ENCODE measurements around the gene HMGB3.
"Not testable (repeated sequence)": the region's sequence is repeated elsewhere in the genome, so short reads cannot be mapped to it uniquely, and the experiment has no call there.

The HMGB3 gene

DNA sequence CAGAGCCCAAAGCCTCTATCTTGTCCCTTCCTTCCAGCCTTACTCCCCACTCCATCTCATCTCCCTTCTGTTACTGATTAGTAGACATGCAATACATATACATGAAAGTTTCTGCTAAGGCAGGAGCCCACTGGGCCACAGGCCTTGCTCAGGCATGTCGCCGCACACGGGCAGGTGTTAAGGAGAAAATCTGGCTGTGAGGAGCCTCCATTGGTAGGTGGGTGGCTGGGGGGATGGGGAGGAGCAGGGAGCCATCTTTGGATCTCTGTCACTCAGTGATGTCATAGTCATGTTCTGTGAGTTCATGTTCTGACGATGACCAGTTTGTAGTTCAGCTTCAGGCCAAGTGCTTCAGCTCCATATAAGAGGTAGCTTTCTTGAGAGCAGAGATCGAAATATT, 2.9 kb upstream of the HMGB3 start:
- DNase-seq, result no peak

DNA sequence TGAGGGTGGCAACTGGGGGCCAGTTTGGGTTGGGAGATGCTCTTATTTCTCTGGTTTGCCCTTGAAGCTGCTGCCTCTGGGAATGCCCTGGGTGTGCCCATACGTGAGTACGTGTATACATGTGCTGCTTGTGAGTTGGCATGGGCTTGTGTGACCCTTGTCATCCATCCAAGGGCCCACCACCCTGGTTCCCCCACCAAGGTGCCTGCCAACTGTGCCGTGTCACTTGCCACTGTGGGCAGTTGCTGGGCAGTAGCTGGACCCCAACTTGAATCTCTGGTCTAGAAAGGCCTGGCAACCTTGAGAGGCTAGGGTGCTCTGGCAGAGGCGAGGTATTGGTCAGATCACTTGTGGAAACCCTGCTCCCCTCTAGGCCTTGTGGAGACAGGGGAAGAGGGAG, 2.4 kb upstream of the HMGB3 start:
- no peak for DNase-seq

DNA sequence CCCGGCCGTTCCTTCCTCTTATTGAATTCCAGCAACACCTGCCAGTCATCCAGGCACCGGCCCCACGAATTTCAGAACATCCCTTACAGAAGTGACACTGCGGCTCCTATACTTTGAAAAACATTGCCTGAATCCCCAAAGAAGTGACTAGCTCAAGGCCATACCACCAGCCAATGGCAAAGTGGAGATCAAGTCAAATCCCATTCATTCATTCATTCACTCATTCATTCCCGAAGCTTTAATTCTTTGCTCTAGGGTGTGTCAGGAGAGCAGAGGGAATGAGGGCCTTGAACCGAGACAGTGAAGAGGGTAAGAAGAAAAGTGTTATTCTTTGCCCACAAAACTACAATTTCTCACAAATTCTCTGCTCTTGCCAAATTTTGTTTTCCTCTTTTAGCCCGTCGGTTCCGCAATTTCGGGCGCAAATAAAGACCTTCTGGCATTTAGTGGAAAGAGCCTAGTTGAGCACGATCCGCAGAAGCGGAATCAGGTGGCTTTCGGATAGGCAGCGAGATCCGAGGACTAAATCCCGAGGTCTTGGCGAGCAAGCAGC, 824 bp upstream of the HMGB3 start:
- no peak for DNase-seq

DNA sequence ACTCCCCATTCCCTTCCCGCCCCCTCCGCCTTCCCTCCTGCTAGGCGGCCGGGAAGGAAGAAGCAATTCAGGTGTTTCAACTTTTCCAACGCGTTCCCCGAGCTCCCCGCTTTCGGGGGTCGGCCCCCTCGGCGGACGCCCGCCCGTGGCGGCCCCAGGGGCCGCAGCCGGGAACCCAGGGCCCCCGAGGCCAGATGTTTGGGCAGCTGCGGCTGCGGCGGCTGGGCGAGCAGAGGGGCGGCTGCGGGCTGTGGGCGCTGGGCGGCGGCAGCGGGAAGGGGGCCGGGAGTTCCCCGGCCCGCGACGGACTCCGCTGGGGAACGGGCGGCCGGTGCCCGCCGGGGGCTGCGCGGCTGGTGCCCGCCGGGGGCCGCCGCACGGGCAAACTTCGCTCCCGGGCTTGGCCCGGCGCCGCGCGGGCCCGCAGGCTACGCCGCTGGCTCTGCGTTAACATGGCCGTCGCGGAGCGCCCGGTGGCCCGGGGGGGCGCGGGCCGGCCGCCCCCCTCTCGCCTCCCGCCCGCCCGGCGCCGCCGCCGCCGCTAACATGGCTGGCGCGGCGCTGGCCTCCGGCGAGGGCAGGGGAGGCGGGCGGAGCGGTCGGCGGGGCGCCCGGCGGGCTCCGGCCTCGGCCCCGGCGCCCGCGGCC, 510 bp downstream of the HMGB3 start:
- peak; percentile 11 for DNase-seq

DNA sequence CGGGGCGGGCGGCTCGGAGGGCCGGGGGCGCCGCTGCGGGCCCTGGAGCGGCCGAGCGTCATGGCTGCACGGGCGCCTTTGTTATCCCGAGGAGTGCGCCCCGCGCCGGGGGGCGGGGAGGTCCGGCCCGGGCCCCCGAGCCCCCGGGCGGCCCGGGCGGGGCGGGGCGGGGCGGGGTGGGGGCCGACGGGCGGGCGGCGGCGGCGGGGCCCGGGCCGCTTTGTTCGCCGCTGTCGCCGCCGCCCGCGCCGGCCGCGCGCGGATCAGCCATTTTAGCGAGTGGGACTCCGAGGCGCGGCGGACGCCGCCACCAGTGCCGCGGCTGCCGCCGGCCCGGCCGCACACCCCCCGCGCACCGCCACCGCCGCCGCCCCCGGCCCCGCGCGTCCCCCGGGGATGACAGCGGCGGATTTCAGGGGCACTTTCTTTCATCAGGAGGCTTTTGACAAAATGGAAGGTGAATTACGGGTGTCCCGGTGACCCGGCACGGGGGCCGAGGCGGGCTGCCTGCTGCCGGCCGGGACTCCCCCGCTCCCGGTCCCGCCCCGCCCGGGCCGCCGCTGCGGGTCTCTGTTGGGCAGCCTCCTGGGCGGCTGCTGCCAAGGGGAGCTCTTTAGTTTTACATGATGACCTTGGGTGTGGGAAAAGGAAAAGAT, 1.2 kb downstream of the HMGB3 start:
- DNase-seq, result no peak

DNA sequence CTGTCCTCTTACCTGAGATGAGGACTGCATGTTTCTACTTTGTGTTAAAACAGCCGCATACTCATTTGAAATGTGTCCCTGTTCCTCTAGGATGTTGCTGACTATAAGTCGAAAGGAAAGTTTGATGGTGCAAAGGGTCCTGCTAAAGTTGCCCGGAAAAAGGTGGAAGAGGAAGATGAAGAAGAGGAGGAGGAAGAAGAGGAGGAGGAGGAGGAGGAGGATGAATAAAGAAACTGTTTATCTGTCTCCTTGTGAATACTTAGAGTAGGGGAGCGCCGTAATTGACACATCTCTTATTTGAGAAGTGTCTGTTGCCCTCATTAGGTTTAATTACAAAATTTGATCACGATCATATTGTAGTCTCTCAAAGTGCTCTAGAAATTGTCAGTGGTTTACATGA, 4.6 kb downstream of the HMGB3 start:
- DNase-seq, result not testable (repeated sequence)

DNA sequence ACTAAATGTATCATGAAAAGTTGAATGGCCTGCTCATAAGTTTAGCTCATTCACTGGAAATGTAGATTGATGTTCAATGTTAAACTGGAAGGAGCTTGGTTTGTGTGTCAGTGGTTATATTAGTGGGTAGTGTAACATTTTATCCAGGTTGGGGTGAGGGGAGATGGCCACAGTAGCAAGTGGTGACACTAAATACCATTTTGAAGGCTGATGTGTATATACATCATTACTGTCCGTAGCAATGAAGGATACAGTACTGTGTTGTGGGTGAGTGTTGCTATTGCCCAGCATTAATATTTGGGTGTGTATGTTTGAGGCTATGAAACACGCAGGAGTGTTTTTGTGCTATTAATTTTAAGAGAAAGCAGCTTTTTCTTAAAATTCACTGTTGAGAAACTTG, 6.3 kb downstream of the HMGB3 start:
- DNase-seq, result no peak

DNA sequence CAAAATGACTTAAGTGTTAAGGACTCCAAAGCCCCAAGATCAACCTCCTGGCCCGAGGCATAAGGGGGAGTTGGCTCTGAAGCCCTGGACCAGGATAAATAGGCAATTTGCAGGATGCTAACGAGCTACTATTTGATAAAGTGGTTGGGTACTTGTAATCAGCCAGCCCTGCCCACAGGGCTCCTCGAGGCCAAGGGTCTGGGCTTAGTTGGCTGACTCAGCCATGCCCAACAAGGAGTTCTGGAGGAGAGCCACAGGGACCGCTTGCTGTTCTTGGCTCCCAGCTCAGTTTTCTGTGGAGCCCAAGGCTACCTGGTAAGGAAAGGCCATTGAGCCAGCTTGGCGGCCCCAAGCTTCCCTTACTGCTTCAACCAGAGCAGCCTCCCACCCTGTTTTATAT, 7.8 kb downstream of the HMGB3 start:
- no peak for DNase-seq

DNA sequence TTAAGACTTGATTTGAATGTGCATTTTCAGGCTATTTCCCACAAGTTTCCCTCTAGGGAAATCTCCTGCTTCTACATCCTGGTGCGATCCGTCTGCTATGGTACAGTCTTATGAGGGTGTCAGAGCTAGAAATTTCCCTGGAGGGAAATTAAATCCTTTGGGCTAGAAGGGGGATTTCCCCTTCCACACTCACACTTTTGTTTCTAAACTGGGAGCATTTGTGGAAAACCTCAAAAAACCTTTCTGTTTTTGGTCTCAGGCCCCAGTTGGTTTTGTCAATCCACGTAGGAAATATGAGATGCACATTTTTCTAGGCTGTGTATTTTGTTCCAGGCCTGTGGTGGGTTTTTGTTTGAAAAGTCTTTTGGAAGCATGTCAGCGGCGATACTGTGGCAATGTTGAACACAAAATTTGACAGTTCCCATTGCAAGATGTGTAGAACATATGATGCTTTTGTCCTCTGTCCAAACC, 17.8 kb downstream of the HMGB3 start:
- no peak for DNase-seq

DNA sequence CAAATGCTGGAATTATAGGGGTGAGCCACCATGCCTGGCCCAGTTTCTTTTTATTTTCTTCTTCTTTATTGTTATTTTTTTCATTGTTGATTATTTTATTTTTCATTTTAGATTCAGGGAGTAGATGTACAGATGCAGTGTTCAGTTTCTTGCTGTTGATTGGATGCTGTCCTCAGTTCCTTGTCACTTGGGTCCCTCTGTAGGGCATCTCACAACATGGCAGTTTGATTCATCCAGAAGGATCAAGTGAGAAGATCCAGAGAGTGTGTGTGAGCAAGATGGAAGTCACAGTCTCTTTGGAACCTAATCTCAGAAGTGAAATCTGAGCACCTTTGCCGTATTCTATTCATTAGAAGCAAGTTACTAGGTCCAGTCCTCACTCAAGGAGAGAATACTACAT, 20.9 kb downstream of the HMGB3 start:
- DNase-seq, result no peak

DNA sequence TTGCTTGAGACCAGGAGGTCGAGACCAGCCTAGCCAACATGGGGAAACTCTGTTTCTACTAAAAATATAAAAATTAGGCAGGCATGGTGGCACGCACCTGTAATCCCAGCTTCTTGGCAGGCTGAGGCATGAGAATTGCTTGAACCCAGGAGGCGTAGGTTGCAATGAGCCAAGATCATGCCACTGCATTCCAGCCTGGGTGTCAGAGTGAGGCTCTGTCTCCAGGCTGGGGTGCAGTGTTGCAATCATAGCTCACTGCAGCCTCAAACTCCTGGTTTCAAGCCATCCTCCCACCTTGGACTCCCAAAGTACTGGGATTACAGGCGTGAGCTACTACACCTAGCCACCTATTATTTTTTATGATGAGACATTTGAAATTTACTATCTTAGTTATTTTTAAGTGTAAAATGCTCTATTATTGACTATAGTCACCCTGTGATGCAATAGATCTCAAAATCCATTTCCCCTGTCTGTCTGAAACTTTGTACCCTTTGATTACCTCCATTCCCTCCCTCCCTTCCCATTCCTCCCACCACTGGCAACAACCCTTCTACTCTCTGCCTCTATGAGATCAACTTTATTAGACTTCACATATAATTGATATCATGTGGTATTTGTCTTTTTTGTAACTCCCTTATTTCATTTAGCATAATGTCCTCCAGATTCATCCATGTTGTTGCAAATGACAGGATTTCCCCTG, 23.4 kb downstream of the HMGB3 start:
- DNase-seq, result no peak

DNA sequence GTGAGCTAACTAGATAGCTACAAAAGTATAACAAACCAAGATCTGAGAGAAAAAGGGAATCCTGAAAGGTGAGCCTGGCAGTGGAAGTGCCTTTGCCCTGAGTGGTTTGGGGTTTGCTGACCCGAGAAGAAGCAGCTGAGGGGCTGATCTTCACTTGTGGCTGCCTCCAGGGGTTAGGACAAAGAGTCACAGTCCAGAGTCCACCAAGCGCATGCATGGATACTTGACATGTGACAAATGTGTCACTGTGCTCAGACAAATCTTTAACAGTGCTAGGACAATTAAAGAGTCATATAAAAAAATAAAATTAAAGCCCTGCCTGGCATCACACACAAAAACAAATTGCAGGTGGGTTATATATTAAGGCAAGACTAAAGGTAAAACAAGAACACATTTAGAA, 26.4 kb downstream of the HMGB3 start:
- DNase-seq, result no peak

DNA sequence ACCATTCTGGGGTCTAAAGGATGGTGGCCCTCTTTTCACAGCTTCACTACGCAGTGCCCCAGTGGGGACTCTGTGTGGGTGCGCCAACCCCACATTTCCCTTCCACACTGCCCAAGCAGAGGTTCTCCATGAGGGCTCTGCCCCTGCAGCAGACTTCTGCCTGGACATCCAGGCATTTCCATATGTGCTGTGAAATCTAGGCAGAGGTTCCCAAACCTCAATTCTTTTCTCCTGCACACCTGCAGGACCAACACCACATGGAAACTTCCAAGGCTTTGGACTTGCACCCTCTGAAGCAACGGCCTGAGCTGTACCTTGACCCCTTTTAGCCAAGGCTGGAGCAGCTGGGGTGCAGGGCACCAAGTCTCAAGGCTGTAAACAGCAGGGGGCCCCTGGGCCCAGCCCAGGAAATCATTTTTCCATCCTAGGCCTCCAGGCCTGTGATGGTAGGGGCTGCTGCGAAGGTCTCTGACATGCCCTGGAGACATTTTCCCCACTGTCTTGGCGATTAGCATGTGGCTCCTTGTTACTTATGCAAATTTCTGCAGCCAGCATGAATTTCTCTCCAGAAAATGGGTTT, 30.1 kb downstream of the HMGB3 start:
- no peak for DNase-seq

DNA sequence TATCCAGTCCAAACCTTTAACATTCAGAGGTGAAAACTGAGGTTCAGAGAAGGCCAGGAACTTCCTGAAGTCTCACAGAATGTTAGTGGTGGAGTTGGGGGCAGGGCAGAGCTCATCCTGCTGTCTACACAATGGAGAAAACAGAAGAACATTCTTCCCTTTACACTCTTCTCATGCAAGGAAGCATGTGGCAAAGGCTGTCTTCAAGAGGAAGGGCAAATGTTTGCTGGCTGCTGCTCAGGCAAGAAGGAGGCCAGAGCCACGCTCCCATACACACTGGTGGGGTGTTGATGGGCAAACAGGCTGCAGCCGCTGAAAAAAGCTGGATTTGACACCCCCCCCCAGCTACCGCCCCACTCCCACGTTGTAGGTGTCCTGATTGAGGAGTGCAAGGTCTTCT, 32.5 kb downstream of the HMGB3 start:
- DNase-seq, result no peak

DNA sequence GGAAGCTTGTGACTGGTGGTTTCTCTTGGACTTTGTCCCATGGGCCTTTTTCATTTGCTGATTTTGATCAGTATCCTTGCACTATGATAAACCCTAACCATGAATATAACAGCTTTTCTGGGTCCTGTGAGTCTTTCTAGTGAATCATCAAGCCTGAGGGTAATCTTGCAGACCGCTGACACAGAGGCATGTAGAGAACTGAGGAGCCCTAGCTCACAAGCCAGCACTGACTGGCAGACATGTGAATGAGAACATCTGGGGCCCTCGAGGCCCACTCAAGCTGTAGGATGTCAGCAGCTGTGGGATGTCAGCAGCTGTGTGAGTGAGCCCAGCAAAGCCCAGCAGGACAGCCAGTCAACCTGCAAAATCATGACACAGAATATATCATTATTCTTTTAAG, 36.7 kb downstream of the HMGB3 start:
- peak; percentile 4 for DNase-seq

DNA sequence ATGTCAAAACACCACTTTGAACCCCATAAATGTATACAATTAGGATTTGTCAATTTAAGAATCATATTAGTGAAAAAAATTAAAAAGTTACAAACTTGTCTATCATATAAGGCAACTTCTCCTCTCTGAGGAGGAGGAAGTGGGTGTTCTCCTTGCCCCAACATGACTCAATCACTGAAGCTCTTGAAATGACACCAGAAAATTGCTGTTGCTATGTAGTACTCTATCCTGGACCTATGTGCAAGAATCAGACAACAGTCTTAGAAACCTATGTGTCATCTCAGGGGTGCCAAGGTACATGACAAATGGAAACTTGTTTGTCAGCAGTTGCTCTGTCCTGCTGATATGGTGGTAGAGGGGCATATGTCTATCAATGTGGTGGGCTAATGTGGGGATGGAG, 47.7 kb downstream of the HMGB3 start:
- no peak for DNase-seq

DNA sequence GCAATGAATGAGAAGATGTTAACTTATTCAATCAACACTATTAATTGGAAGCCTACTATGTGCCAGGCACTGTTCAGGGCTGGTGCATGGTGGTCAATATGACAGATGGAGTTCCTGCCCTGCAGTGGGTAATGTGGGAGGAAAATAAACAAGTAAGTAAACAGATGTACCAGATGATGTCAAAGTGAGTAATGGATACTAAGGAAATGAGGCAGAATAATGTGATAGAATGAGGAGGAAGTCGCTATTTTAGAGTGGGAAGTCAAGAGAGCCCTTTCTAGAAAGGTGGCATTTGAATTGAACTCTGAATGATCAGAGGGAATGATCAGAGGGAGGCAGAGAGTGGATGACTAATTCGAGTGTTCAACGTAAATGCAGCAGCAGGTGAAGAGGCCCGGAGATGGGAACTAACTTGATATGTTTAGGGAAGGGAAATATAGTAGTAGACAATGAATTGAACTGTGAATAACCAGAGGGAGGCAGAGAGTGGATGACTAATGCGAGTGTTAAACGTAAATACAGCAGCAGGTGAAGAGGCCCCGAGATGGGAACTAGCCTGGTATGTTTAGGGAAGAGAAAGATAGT, 48.3 kb downstream of the HMGB3 start:
- DNase-seq, result no peak

DNA sequence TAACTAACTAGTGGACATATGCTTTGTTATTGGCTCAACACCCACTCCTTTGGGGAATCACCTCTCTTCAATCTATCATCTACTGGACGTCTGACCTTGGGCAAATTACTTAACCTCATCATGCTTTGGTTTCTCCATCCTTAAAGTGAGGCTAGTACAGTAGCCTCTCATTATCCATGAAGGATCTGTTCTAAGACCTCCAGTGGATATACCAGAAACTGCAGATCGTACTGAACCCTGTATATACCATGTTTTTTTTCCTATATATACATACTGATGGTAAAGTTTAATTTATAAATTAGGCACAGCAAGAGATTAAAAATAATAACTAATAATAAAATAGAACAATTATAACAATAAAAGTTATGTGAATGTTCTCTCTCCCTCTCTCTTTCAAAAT, 56.2 kb downstream of the HMGB3 start:
- DNase-seq, result no peak

All from retina (tissue), 1 donor.